Mesenchymal stem cell (in vitro differentiated cells and primary cell): ENCODE measurements around the gene SHISA5.
"Not testable (repeated sequence)": the region's sequence is repeated elsewhere in the genome, so short reads cannot be mapped to it uniquely, and the experiment has no call there.

ENCODE experiments used
- DNase-seq: peaks from one replicate; pipeline ENCODE4 v3.0.0-alpha.2; 2013
- H2AFZ ChIP-seq: one replicate; pipeline ENCODE4 v1.6.1; 2013; ENCODE audit warnings: low read depth, mild to moderate bottlenecking, control low read depth, inconsistent platforms, low read length, moderate library complexity
- H2AK5ac ChIP-seq: 2 replicates; pipeline ENCODE4 v1.6.1; 2013; ENCODE audit warnings: low read length, moderate library complexity, mild to moderate bottlenecking, inconsistent platforms; ENCODE audit not compliant: severe bottlenecking
- H2BK120ac ChIP-seq: one replicate; pipeline ENCODE4 v1.6.1; 2013; ENCODE audit warnings: low read depth, mild to moderate bottlenecking, inconsistent platforms, low read length, moderate library complexity
- H2BK12ac ChIP-seq, 2 experiments: one replicate each; pipeline ENCODE4 v1.6.1; 2013; ENCODE audit warnings: inconsistent platforms in 2 of 2, low read length in 2 of 2, mild to moderate bottlenecking in 2 of 2, moderate library complexity in 2 of 2, control low read depth in 1 of 2
- H2BK15ac ChIP-seq: one replicate; pipeline ENCODE4 v1.6.1; 2013; ENCODE audit warnings: mild to moderate bottlenecking, low read depth, inconsistent platforms; ENCODE audit not compliant: poor library complexity, severe bottlenecking
- H2BK5ac ChIP-seq: 2 replicates; pipeline ENCODE4 v1.6.1; 2013; ENCODE audit warnings: low read depth, mild to moderate bottlenecking, low read length, control low read depth, inconsistent platforms; ENCODE audit not compliant: poor library complexity, severe bottlenecking
- H3K14ac ChIP-seq, 2 experiments: one replicate each; pipeline ENCODE4 v1.6.1; 2013; ENCODE audit warnings: inconsistent platforms in 2 of 2, low read length in 2 of 2, control low read depth in 1 of 2, mild to moderate bottlenecking in 1 of 2, moderate library complexity in 1 of 2
- H3K18ac ChIP-seq, 2 experiments: one replicate each; pipeline ENCODE4 v1.6.1; 2013; ENCODE audit warnings: inconsistent platforms in 2 of 2, low read length in 2 of 2, control low read depth in 1 of 2, low read depth in 1 of 2, mild to moderate bottlenecking in 1 of 2
- H3K23ac ChIP-seq, 2 experiments: one replicate each; pipeline ENCODE4 v1.6.1; 2013; ENCODE audit warnings: inconsistent platforms in 2 of 2, low read length in 2 of 2, mild to moderate bottlenecking in 2 of 2, moderate library complexity in 2 of 2, control low read depth in 1 of 2
- H3K27ac ChIP-seq: 2 replicates; pipeline ENCODE4 v1.5.1; 2013; ENCODE audit warnings: mild to moderate bottlenecking, moderate library complexity, low read length, control low read depth, inconsistent platforms; ENCODE audit not compliant: poor library complexity, severe bottlenecking
- H3K27me3 ChIP-seq, 2 experiments: 2 replicates each; pipeline versions ENCODE4 v1.6.1 to v1.7.0; 2013; ENCODE audit warnings: low read length in 2 of 2, mild to moderate bottlenecking in 2 of 2, moderate library complexity in 2 of 2, control low read depth in 1 of 2, inconsistent platforms in 1 of 2; ENCODE audit not compliant: control insufficient read depth in 1 of 2, insufficient read depth in 1 of 2
- H3K36me3 ChIP-seq, 2 experiments: 2 replicates each; pipeline versions ENCODE4 v1.6.1 to v1.7.0; 2013; ENCODE audit warnings: low read length in 2 of 2, control low read depth in 1 of 2, inconsistent platforms in 1 of 2, low read depth in 1 of 2, mild to moderate bottlenecking in 1 of 2; ENCODE audit not compliant: insufficient read depth in 2 of 2, control insufficient read depth in 1 of 2
- H3K4ac ChIP-seq, 2 experiments: one replicate each; pipeline ENCODE4 v1.6.1; 2013; ENCODE audit warnings: inconsistent platforms in 2 of 2, low read length in 2 of 2, mild to moderate bottlenecking in 2 of 2, moderate library complexity in 2 of 2, control low read depth in 1 of 2, low read depth in 1 of 2
- H3K4me1 ChIP-seq: 2 replicates; pipeline ENCODE4 v1.6.1; 2013; ENCODE audit warnings: low read depth, low read length, control low read depth; ENCODE audit not compliant: control insufficient read depth, insufficient read depth
- H3K4me2 ChIP-seq: 2 replicates; pipeline ENCODE4 v1.6.1; 2013; ENCODE audit warnings: low read length, mild to moderate bottlenecking, inconsistent platforms; ENCODE audit not compliant: poor library complexity, severe bottlenecking
- H3K4me3 ChIP-seq, 2 experiments: 2 replicates each; pipeline versions ENCODE4 v1.5.1 to v1.7.0; 2013; ENCODE audit warnings: low read length in 2 of 2, mild to moderate bottlenecking in 2 of 2, control low read depth in 1 of 2, low read depth in 1 of 2; ENCODE audit not compliant: insufficient read depth in 1 of 2
- H3K79me1 ChIP-seq: replicated peaks from 2 replicates; pipeline ENCODE4 v1.6.1; 2013; ENCODE audit warnings: mild to moderate bottlenecking, control low read depth, low read length, inconsistent platforms; ENCODE audit not compliant: poor library complexity, severe bottlenecking
- H3K9ac ChIP-seq: 2 replicates; pipeline ENCODE4 v1.7.0; 2013; ENCODE audit warnings: mild to moderate bottlenecking, low read length, moderate library complexity
- H3K9me3 ChIP-seq: 2 replicates; pipeline ENCODE4 v1.7.0; 2013; ENCODE audit warnings: mild to moderate bottlenecking, low read length; ENCODE audit not compliant: control insufficient read depth
- H4K8ac ChIP-seq: one replicate; pipeline ENCODE4 v1.6.1; 2013; ENCODE audit warnings: inconsistent platforms, mild to moderate bottlenecking, low read length, moderate library complexity
- H4K91ac ChIP-seq: one replicate; pipeline ENCODE4 v1.6.1; 2013; ENCODE audit warnings: mild to moderate bottlenecking, low read length, inconsistent platforms
- WGBS: methylation state at CpG from one replicate; pipeline ENCODE4 v1.1.7; 2013; ENCODE audit warnings: mixed read lengths; 5-methylcytosine and 5-hydroxymethylcytosine counted together

Gene SHISA5

DNA sequence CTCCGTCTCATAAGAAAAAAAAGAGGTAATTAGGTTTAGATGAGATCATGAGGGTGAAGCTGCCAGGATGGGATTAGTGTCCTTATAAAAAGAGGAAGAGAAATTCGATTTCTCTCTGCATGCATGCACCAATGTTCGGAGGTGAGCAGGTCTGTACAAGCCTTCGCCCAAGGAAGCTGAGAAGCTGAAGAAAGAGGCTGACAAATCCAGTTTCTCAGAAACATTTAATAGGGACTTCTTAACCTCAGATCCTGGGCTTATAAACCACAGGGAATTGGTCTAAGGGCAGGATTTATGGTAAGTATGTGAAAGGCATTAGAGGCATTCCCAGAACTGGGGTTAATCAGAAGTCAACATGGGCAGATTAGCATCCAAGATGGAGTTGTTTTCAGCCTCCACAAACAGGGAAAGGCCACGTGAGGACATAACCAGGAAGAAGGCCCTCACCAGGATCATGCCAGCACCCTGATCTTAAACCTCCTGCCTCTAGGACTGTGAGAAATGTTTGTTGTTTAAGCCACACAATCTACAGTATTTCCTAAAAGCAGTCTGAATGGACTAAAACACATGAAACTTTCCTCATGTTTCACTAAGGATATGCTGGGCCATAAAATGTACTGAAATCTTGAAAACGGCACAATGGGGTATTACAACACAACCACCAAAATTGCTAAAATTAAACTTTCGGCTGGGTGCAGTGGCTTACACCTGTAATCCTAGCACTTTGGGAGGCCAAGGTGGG is 11.3 kb downstream of the SHISA5 start:
- Histone ChIP-seq H3K4me2 (no peak overlapping the region), H2BK5ac (no peak overlapping the region)
- DNase-seq = peak; percentile 16

DNA sequence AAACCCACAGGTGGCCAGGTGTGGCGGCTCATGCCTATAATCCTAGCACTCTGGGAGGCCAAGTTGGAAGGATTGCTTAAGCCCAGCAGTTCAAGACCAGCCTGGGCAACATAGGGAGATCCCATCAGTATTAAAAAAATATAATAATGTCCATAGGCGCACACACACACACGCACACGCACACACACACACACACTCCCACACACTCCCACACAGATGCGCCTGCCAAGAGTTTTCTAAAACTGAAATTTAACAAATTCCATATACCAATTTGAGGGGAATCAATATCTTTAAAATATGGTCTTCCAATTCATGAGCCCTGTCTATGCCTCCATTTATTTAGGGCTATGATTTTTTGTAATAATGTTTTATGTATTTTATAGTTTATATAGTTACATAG is 17.0 kb downstream of the SHISA5 start:
- WGBS = 100% methylated on average over 2 of the region's 5 CpGs
- Histone ChIP-seq H3K14ac (no peak overlapping the region), H2BK12ac (no peak overlapping the region), H2AFZ (no peak overlapping the region), H3K27me3 (no peaks in the 10 kb centered on the region), H2BK15ac (no peak overlapping the region), H3K9ac (no peak overlapping the region), H3K23ac (no peak overlapping the region), H3K4me1 (no peaks in the 10 kb centered on the region), H3K27ac (no peak overlapping the region), H4K91ac (no peak overlapping the region), H3K18ac (no peak overlapping the region), H3K36me3 (no peaks in the 10 kb centered on the region), H3K4ac (no peak overlapping the region), H3K4me3 (no peak overlapping the region), H2BK5ac (no peak overlapping the region), H3K4me2 (no peak overlapping the region), H2BK120ac (no peak overlapping the region), H3K79me1 (peaks cover 4% of the 10 kb centered on the region), H2AK5ac (no peak overlapping the region), H4K8ac (no peak overlapping the region), H3K9me3 (no peaks in the 10 kb centered on the region)
- DNase-seq = no peak

More for the DNA sequence above, 11.3 kb downstream of the SHISA5 start:
- peak overlapping the region; percentile 53 for H3K9ac ChIP-seq
- no peak overlapping the region for H2BK15ac ChIP-seq
- H3K79me1 ChIP-seq = peaks cover 4% of the 10 kb centered on the region
- 94% methylated on average over 7 of the region's 7 CpGs for WGBS
- no peak overlapping the region for H2BK120ac ChIP-seq
- no peak overlapping the region for H2BK12ac ChIP-seq
- no peak overlapping the region for H2AFZ ChIP-seq
- no peak overlapping the region for H3K23ac ChIP-seq
- H3K27me3 ChIP-seq = no peaks in the 10 kb centered on the region
- H4K8ac ChIP-seq = no peak overlapping the region
- no peak overlapping the region for H4K91ac ChIP-seq
- H3K36me3 ChIP-seq = peaks cover 9 to 34% of the 10 kb centered on the region in 2 experiments
- H3K9me3 ChIP-seq = no peaks in the 10 kb centered on the region
- no peaks in the 10 kb centered on the region for H3K4me1 ChIP-seq
- H3K27ac ChIP-seq = no peak overlapping the region
- H3K4me3 ChIP-seq = no peak overlapping the region
- H3K18ac ChIP-seq = no peak overlapping the region
- no peak overlapping the region for H3K14ac ChIP-seq
- H2AK5ac ChIP-seq = no peak overlapping the region
- H3K4ac ChIP-seq = no peak overlapping the region

DNA sequence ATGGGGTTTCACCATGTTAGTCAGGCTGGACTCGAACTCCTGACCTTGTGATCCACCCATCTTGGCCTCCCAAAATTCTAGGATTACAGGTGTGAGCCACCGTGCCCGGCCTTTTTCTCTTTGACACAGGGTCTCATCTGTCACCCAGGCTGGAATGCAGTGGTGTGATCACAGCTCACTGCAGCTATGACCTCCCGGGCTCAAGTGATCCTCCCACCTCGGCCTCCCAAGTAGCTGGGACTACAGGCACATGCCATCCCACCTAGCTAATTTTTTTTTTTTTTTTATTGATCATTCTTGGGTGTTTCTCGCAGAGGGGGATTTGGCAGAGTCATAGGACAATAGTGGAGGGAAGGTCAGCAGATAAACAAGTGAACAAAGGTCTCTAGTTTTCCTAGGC is 21.2 kb downstream of the SHISA5 start:
- H3K14ac ChIP-seq, H4K91ac ChIP-seq, H4K8ac ChIP-seq, H2AFZ ChIP-seq, H3K4ac ChIP-seq, H3K23ac ChIP-seq, H2BK120ac ChIP-seq, H3K79me1 ChIP-seq, H3K9ac ChIP-seq, H3K4me2 ChIP-seq, H3K27me3 ChIP-seq, H3K4me3 ChIP-seq, H3K27ac ChIP-seq, DNase-seq, H3K4me1 ChIP-seq, H3K18ac ChIP-seq, H2BK15ac ChIP-seq, H2BK12ac ChIP-seq, H3K9me3 ChIP-seq, H2BK5ac ChIP-seq, H2AK5ac ChIP-seq: not testable (repeated sequence)
- H3K36me3 ChIP-seq = peaks cover 9 to 14% of the 10 kb centered on the region in 2 experiments
- WGBS = 93% methylated on average over 4 of the region's 6 CpGs

DNA sequence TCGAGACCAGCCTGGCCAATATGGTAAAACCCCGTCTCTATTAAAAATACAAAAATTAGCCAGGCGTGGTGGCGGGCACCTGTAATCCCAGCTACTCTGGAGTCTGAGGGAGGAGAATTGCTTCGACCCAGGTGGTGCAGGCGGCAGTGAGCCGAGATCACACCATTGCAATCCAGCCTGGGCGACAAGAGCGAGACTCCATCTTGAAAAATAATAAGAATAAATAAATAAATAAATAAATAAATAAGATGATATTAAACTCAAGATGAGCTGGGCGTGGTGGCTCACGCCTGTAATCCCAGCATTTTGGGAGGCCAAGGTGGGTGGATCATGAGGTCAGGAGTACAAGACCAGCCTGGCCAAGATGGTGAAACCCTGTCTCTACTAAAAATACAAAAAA is 23.1 kb downstream of the SHISA5 start:
- H2BK5ac ChIP-seq, H3K4me1 ChIP-seq, H3K18ac ChIP-seq, H2BK12ac ChIP-seq, H2AK5ac ChIP-seq, H2BK15ac ChIP-seq, H2AFZ ChIP-seq, H3K27ac ChIP-seq, H2BK120ac ChIP-seq, H3K4ac ChIP-seq, H3K9ac ChIP-seq, H4K8ac ChIP-seq, DNase-seq, H3K4me2 ChIP-seq, H3K27me3 ChIP-seq, H3K23ac ChIP-seq, H3K79me1 ChIP-seq, H3K14ac ChIP-seq, H4K91ac ChIP-seq, H3K9me3 ChIP-seq, H3K4me3 ChIP-seq: not testable (repeated sequence)
- H3K36me3 ChIP-seq = peaks cover 9 to 27% of the 10 kb centered on the region in 2 experiments
- WGBS = 97% methylated on average over 8 of the region's 11 CpGs
